GM12865 (cell line): ENCODE measurements around the gene MTCL1.

Experiments used
- DNase-seq: peaks from one replicate; pipeline ENCODE4 v3.0.0; 2010; ENCODE audit warnings: low read depth
- H3K4me3 ChIP-seq: 2 replicates; pipeline ENCODE4 v1.5.1; 2011; ENCODE audit warnings: mild to moderate bottlenecking, low read depth, low read length, control low read depth
- TF ChIP-seq, protein P1 (sequence below): IDR thresholded peaks from 2 replicates; pipeline ENCODE4 v1.5.1; 2011; ENCODE audit warnings: low read length, control low read depth, low read depth, inconsistent platforms; ENCODE audit not compliant: insufficient read depth; ENCODE audit errors: missing control alignments

The MTCL1 gene

DNA sequence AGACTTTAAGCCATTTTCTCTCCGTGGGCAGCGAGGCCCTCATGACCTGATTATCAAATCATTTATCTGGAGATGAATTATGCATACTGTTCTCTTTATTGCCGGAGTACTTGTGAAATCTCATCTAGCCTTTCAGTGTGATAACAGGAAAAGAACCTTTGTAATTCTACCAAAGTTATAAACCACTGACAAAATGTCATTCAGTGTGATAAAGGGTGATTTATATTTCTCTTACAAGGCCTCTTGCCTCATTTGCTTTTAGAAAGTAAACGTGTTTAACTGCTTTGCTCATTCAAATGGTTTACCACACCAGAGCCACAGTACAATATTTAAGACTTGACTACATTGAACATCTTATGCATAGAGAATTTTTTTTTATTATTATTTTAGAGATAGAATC, 13.8 kb downstream of the MTCL1 start:
- DNase-seq = no peak
- TF ChIP-seq, protein P1, sequence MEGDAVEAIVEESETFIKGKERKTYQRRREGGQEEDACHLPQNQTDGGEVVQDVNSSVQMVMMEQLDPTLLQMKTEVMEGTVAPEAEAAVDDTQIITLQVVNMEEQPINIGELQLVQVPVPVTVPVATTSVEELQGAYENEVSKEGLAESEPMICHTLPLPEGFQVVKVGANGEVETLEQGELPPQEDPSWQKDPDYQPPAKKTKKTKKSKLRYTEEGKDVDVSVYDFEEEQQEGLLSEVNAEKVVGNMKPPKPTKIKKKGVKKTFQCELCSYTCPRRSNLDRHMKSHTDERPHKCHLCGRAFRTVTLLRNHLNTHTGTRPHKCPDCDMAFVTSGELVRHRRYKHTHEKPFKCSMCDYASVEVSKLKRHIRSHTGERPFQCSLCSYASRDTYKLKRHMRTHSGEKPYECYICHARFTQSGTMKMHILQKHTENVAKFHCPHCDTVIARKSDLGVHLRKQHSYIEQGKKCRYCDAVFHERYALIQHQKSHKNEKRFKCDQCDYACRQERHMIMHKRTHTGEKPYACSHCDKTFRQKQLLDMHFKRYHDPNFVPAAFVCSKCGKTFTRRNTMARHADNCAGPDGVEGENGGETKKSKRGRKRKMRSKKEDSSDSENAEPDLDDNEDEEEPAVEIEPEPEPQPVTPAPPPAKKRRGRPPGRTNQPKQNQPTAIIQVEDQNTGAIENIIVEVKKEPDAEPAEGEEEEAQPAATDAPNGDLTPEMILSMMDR = no peak
- H3K4me3 ChIP-seq = no peak overlapping the region

DNA sequence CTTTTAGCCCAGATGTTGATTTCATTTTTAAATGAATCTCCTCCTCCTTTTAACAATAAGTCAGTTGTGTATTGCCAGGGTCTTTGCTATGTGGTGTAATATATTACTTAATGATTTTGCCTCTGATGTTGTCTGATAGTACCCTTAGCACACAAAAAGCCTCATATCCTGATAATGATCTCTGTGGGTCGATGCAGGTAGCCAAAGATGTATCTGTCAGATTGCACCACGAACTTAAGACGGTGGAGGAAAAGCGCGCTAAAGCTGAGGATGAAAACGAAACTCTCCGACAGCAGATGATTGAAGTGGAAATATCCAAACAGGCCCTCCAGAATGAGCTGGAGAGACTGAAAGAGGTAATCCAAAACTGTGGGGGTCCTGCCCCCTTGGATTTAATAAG, 14.8 kb downstream of the MTCL1 start:
- DNase-seq = no peak
- no peak overlapping the region for H3K4me3 ChIP-seq
- TF ChIP-seq, protein P1 = no peak

DNA sequence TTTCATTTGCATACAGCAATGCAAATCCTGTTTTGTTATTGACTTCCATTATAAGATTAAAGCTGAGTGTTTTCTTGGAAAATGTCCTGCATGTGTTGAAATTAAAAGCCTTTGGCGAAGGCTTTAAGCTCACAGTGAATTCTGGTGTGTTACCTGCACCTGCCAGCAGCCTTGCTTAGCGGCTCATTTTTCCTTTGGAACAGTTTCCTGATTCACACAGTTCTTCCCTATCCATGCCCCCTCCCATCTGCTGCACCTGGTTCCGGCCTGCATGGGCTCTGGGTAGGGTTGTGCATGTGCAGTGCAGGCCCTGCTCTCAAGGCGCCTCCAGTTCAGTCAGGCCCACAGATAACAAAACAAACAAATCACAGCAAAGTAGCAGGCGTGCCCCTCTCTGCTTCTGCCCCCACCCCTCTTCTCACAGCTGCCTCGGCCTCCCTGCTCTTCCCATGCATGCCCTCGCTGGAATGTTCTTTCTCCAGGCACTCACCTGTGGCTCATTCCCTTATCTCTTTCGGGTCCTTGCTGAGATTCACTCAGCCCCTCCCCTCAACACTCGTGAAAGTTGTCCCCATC, 15.8 kb downstream of the MTCL1 start:
- TF ChIP-seq, protein P1 = no peak
- DNase-seq = no peak
- H3K4me3 ChIP-seq = no peak overlapping the region

DNA sequence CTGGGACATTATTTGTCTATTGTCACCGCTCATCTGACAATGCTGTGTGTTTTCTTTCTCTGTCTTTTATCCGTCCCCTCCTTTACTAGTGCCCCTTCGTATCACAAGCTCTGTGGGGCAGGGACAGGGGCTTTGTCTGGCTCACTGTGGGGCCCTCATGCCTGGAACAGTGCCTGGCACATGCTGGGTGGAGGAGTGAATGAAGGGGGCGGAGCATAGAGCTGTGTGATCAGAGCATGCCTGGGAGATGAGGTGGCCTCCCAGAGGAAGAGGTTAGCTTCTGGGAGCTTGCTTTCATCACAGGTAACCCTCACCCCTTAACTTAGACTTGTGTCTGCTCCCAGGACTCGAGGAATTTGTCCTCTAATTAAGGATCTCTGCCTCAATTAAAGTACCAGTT, 16.4 kb downstream of the MTCL1 start:
- no peak for DNase-seq
- TF ChIP-seq, protein P1 = no peak

DNA sequence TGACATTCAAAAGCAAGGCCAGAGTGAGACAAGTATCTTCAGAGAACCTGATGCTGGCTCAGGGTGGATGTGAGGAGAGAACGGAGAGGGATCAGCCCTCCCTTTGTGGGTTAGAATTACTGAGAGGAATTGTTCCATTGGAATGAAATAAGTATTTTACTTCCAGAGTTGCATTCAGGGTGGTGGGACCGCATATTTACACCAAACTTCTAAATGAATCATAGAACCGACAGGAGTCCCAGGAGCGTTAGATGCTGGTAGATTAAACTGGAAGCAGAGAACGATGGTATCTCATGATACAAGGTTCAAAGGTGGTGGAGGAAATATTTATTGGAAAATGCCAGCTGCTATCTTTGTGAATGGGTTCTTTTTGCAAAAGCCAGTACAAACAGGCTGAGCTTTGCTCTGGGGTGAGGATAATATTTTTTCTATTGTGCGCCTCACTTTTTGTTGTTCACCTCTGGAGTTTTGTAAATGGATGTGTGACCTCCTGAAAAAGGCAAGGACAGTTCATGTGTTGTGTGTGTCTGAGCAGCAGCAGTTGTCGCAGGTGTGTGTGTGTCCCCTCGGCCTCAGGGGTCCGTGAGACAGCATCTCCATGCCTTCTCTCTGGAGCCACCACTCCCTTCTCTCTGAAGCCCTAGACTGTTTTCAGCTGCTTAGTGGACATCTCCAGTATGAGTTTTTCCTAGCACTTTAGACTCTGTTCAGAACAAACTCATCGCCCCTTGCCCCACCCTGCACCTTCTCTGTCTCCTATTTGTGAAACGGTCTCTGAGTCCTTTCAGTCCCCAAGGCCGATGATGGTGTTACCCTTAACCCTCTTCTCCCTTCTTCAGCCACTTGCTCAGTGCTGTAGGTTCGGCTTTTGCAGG, 17.8 kb downstream of the MTCL1 start:
- DNase-seq = no peak
- H3K4me3 ChIP-seq = no peak overlapping the region
- TF ChIP-seq, protein P1 = no peak

More for the DNA sequence above, 16.4 kb downstream of the MTCL1 start:
- H3K4me3 ChIP-seq = no peak overlapping the region

DNA sequence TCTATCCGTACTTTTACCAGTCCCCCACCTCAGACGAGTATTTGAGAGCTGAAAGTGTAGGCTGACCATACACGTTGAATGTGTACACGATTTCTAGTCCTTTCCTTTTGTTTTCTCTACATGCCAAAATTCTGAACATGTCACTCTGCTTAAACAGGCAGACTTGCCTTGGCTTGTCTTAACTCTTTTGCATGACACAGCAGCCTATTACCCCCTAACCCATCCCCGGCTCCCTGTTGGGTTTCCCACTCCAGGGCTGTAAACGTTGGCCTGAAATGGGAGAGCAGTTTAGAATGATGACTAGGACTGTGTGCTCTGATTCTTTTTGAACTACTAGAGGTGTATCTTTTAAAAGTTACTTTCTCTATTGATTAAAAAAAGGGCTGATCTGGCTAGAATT, 19.1 kb downstream of the MTCL1 start:
- TF ChIP-seq, protein P1 = no peak
- no peak overlapping the region for H3K4me3 ChIP-seq
- DNase-seq = no peak
